Liver (tissue), 9 donors: Measurements from ENCODE around the gene NYAP1. TPM values are rescaled to one million over a fixed set of nuclear protein-coding genes. Genes with fewer than 3 reads are reported as not detected.

ENCODE experiments used
- DNase-seq: peaks from one replicate; pipeline ENCODE4 v3.0.0-alpha.2; 2017; ENCODE audit warnings: low spot score
- H3K27ac ChIP-seq, 2 donors: one replicate each; pipeline ENCODE4 v1.7.0; 2013; ENCODE audit warnings: inconsistent platforms in 2 of 2, low read length in 2 of 2, control low read depth in 1 of 2, low read depth in 1 of 2, mild to moderate bottlenecking in 1 of 2
- H3K27me3 ChIP-seq, 4 donors: one replicate each; pipeline versions ENCODE4 v1.6.1 to v1.7.0; 2013; ENCODE audit warnings: low read length in 3 of 4, inconsistent platforms in 1 of 4, mild to moderate bottlenecking in 1 of 4, moderate library complexity in 1 of 4; ENCODE audit not compliant: control insufficient read depth in 4 of 4, insufficient read depth in 4 of 4
- H3K36me3 ChIP-seq, 4 donors: one replicate each; pipeline versions ENCODE4 v1.6.1 to v1.7.0; 2013; ENCODE audit warnings: low read length in 3 of 4, mild to moderate bottlenecking in 3 of 4, low read depth in 1 of 4, moderate library complexity in 1 of 4; ENCODE audit not compliant: control insufficient read depth in 4 of 4, insufficient read depth in 3 of 4
- H3K4me1 ChIP-seq, 4 donors: one replicate each; pipeline versions ENCODE4 v1.6.1 to v1.7.0; 2013; ENCODE audit warnings: low read length in 3 of 4, mild to moderate bottlenecking in 3 of 4, moderate library complexity in 1 of 4; ENCODE audit not compliant: control insufficient read depth in 4 of 4, insufficient read depth in 4 of 4
- H3K4me3 ChIP-seq, 3 donors: one replicate each; pipeline versions ENCODE4 v1.6.1 to v1.7.0; 2013; ENCODE audit warnings: low read length in 3 of 3, control low read depth in 1 of 3, low read depth in 1 of 3, mild to moderate bottlenecking in 1 of 3
- H3K9ac ChIP-seq, 2 donors: one replicate each; pipeline ENCODE4 v1.7.0; 2013; ENCODE audit warnings: low read length in 2 of 2, mild to moderate bottlenecking in 2 of 2, moderate library complexity in 2 of 2, control low read depth in 1 of 2, low read depth in 1 of 2
- H3K9me3 ChIP-seq, 4 donors: one replicate each; pipeline versions ENCODE4 v1.6.1 to v1.7.0; 2013; ENCODE audit warnings: low read length in 3 of 4; ENCODE audit not compliant: control insufficient read depth in 4 of 4
- ATF3 ChIP-seq: IDR thresholded peaks from 2 replicates; pipeline ENCODE4 v1.6.1; 2016; ENCODE audit warnings: antibody characterized with exemption
- EGR1 ChIP-seq, 2 donors: IDR thresholded peaks; 2 replicates each; pipeline ENCODE4 v1.6.1; 2016 to 2018; ENCODE audit warnings: antibody characterized with exemption in 2 of 2, low read depth in 2 of 2
- FOXA1 ChIP-seq: IDR thresholded peaks from 2 replicates; pipeline ENCODE4 v1.6.1; 2016; ENCODE audit warnings: antibody characterized with exemption
- FOXA2 ChIP-seq: IDR thresholded peaks from 2 replicates; pipeline ENCODE4 v1.6.1; 2016; ENCODE audit warnings: antibody characterized with exemption
- GABPA ChIP-seq, 2 donors: IDR thresholded peaks in 1 of 2; conservative IDR thresholded peaks in 1 of 2; 2 replicates each; pipeline ENCODE4 v1.6.1; 2016; ENCODE audit warnings: antibody characterized with exemption in 2 of 2, mild to moderate bottlenecking in 1 of 2, moderate library complexity in 1 of 2
- HNF4A ChIP-seq, 2 donors: conservative IDR thresholded peaks; 2 replicates each; pipeline ENCODE4 v1.6.1; 2016; ENCODE audit warnings: antibody characterized with exemption in 2 of 2, mild to moderate bottlenecking in 2 of 2
- HNF4G ChIP-seq: IDR thresholded peaks from 2 replicates; pipeline ENCODE4 v1.6.1; 2016; ENCODE audit warnings: antibody characterized with exemption
- JUND ChIP-seq, 2 donors: IDR thresholded peaks; 2 replicates each; pipeline ENCODE4 v1.6.1; 2016; ENCODE audit warnings: antibody characterized with exemption in 2 of 2
- MAX ChIP-seq: IDR thresholded peaks from 2 replicates; pipeline ENCODE4 v1.6.1; 2016; ENCODE audit warnings: antibody characterized with exemption
- NR2F2 ChIP-seq: IDR thresholded peaks from 2 replicates; pipeline ENCODE4 v1.6.1; 2016; ENCODE audit warnings: antibody characterized with exemption
- RAD21 ChIP-seq, 2 donors: IDR thresholded peaks; 2 replicates each; pipeline ENCODE4 v1.6.1; 2016; ENCODE audit warnings: antibody characterized with exemption in 2 of 2, mild to moderate bottlenecking in 2 of 2
- REST ChIP-seq: IDR thresholded peaks from 2 replicates; pipeline ENCODE4 v1.6.1; 2016; ENCODE audit warnings: antibody characterized with exemption, mild to moderate bottlenecking
- RXRA ChIP-seq, 2 donors: IDR thresholded peaks; 2 replicates each; pipeline ENCODE4 v1.6.1; 2017 to 2018; ENCODE audit warnings: antibody characterized with exemption in 2 of 2, mild to moderate bottlenecking in 1 of 2
- SP1 ChIP-seq: IDR thresholded peaks from 2 replicates; pipeline ENCODE4 v1.6.1; 2018; ENCODE audit warnings: antibody characterized with exemption, mild to moderate bottlenecking
- TAF1 ChIP-seq: conservative IDR thresholded peaks from 2 replicates; pipeline ENCODE4 v1.6.1; 2016; ENCODE audit warnings: antibody characterized with exemption, mild to moderate bottlenecking
- YY1 ChIP-seq: IDR thresholded peaks from 2 replicates; pipeline ENCODE4 v1.6.1; 2016; ENCODE audit warnings: antibody characterized with exemption, mild to moderate bottlenecking
- ZBTB33 ChIP-seq: IDR thresholded peaks from 2 replicates; pipeline ENCODE4 v1.6.1; 2016; ENCODE audit warnings: antibody characterized with exemption
- WGBS: extraction: QIAGEN DNeasy Blood & Tissue Kit; methylation state at CpG from one replicate; pipeline ENCODE4 v1.1.7; 2013; 5-methylcytosine and 5-hydroxymethylcytosine counted together
- polyA plus RNA-seq, 2 donors: library from polyadenylated mRNA; stranded (reverse) in 1 of 2; unstranded in 1 of 2; fragments of 200-250 nt in 1 of 2; fragments of >200 nt in 1 of 2; fragmentation: Nextera tagmentation in 1 of 2; extraction: Ambion mirVana in 1 of 2; gene quantifications; one replicate each; pipeline versions ENCODE4 v1.2.1 to v1.2.3, GENCODE V29; 2013 to 2015
- total RNA-seq, 2 donors: library from RNA; depleted of rRNA; stranded (reverse); fragments of >200 nt; gene quantifications; one replicate each; pipeline ENCODE4 v1.2.3, GENCODE V29; 2014
- donor health status: healthy.
- donor health status: healthy.
- donor health status: healthy.
- donor health status: healthy.
- donor health status: healthy.

NYAP1 gene
- total and polyA plus RNA-seq, 4 donors, result 0.08 to 0.29 (median 0.09) TPM; not detected in 1

- Histone ChIP-seq H3K36me3 (no peaks in the 10 kb centered on the region), H3K9ac (peak overlapping the region; percentile 60 to 91), H3K27ac (peak overlapping the region; percentile 59 to 89), H3K9me3 (no peaks in the 10 kb centered on the region), H3K27me3 (no peaks in the 10 kb centered on the region), H3K4me3 (peak overlapping the region; percentile 92 to 98 (median 96)), H3K4me1 (peaks cover 9 to 51% (median 44%) of the 10 kb centered on the region in 4 donors)
- under 1% methylated on average over 44 of the region's 44 CpGs for WGBS
- no peak for DNase-seq
- no peak for TF ChIP-seq RAD21 (IDR thresholded peaks at IDR 0.05)
- no peak for TF ChIP-seq FOXA1
- TF ChIP-seq MAX, result no peak
- no peak for TF ChIP-seq TAF1
- TF ChIP-seq SP1, result no peak
- TF ChIP-seq REST, result no peak
- no peak for TF ChIP-seq HNF4G
- no peak for TF ChIP-seq ZBTB33
- no peak for TF ChIP-seq NR2F2
- no peak for TF ChIP-seq FOXA2
- TF ChIP-seq EGR1 (IDR thresholded peaks at IDR 0.05; ENCODE audit: low read depth in 2 of 2), result no peak
- no peak for TF ChIP-seq RXRA (IDR thresholded peaks at IDR 0.05)
- no peak for TF ChIP-seq HNF4A (conservative IDR thresholded peaks at IDR 0.05)
- no peak for TF ChIP-seq YY1
Observed at GRCh38 chr7:100539436-100540006, 55.8 kb downstream of the NYAP1 start.

- 12% methylated on average over 6 of the region's 6 CpGs for WGBS
- Histone ChIP-seq H3K4me1 (peaks cover 7 to 52% (median 45%) of the 10 kb centered on the region in 4 donors), H3K27me3 (no peaks in the 10 kb centered on the region), H3K9me3 (no peaks in the 10 kb centered on the region), H3K9ac (peak overlapping the region; percentile 60 to 91), H3K4me3 (peak overlapping the region; percentile 92 to 98 (median 96)), H3K36me3 (no peaks in the 10 kb centered on the region), H3K27ac (peak overlapping the region; percentile 57 to 89)
- DNase-seq, result peak; percentile 56
- peak; percentile 45 for TF ChIP-seq ATF3
- TF ChIP-seq MAX, result peak; percentile 91
- TF ChIP-seq TAF1, result peak; percentile 28
- peak; percentile 93 for TF ChIP-seq SP1
- no peak for TF ChIP-seq GABPA (IDR thresholded peaks at IDR 0.05 in 1 of 2, conservative IDR thresholded peaks at IDR 0.05 in 1 of 2)
- peak; percentile 81 for TF ChIP-seq ZBTB33
- TF ChIP-seq JUND (IDR thresholded peaks at IDR 0.05), result peak; percentile 48 to 67
- peak; percentile 73 to 92 for TF ChIP-seq RXRA (IDR thresholded peaks at IDR 0.05)
- peak; percentile 78 for TF ChIP-seq REST
- TF ChIP-seq FOXA2, result no peak
- TF ChIP-seq HNF4G, result peak; percentile 86
Observed at GRCh38 chr7:100540073-100540723, 56.5 kb downstream of the NYAP1 start.
